ENCODE data around the gene METTL22.

GRCh38 chr16:8634991-8635736, 13.7 kb downstream of the METTL22 start:
- TF ChIP-seq, protein P1, sequence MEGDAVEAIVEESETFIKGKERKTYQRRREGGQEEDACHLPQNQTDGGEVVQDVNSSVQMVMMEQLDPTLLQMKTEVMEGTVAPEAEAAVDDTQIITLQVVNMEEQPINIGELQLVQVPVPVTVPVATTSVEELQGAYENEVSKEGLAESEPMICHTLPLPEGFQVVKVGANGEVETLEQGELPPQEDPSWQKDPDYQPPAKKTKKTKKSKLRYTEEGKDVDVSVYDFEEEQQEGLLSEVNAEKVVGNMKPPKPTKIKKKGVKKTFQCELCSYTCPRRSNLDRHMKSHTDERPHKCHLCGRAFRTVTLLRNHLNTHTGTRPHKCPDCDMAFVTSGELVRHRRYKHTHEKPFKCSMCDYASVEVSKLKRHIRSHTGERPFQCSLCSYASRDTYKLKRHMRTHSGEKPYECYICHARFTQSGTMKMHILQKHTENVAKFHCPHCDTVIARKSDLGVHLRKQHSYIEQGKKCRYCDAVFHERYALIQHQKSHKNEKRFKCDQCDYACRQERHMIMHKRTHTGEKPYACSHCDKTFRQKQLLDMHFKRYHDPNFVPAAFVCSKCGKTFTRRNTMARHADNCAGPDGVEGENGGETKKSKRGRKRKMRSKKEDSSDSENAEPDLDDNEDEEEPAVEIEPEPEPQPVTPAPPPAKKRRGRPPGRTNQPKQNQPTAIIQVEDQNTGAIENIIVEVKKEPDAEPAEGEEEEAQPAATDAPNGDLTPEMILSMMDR (IDR thresholded peaks at IDR 0.05; ENCODE audit: insufficient read depth, low read length) = no peak
- TF ChIP-seq, protein P2, sequence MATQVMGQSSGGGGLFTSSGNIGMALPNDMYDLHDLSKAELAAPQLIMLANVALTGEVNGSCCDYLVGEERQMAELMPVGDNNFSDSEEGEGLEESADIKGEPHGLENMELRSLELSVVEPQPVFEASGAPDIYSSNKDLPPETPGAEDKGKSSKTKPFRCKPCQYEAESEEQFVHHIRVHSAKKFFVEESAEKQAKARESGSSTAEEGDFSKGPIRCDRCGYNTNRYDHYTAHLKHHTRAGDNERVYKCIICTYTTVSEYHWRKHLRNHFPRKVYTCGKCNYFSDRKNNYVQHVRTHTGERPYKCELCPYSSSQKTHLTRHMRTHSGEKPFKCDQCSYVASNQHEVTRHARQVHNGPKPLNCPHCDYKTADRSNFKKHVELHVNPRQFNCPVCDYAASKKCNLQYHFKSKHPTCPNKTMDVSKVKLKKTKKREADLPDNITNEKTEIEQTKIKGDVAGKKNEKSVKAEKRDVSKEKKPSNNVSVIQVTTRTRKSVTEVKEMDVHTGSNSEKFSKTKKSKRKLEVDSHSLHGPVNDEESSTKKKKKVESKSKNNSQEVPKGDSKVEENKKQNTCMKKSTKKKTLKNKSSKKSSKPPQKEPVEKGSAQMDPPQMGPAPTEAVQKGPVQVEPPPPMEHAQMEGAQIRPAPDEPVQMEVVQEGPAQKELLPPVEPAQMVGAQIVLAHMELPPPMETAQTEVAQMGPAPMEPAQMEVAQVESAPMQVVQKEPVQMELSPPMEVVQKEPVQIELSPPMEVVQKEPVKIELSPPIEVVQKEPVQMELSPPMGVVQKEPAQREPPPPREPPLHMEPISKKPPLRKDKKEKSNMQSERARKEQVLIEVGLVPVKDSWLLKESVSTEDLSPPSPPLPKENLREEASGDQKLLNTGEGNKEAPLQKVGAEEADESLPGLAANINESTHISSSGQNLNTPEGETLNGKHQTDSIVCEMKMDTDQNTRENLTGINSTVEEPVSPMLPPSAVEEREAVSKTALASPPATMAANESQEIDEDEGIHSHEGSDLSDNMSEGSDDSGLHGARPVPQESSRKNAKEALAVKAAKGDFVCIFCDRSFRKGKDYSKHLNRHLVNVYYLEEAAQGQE (IDR thresholded peaks at IDR 0.05; ENCODE audit: insufficient replicate concordance, low read depth) = no peak
- TF ChIP-seq POLR2AphosphoS5 (IDR thresholded peaks at IDR 0.05; ENCODE audit: low read depth) = no peak
